Activated CD4-positive, alpha-beta T cell treated with anti-CD3 and anti-CD28 coated beads, Interleukin-2, amount 50 U/mL, for 1 hour (primary cell): ENCODE measurements around the gene FRMD1.

ENCODE experiments used
- DNase-seq: peaks from one replicate; pipeline ENCODE4 v3.0.0-alpha.2; 2020

The FRMD1 gene

GRCh38 chr6:168075787-168076202, 3.2 kb downstream of the FRMD1 start:
- no peak for DNase-seq

GRCh38 chr6:168075216-168075615, 3.8 kb downstream of the FRMD1 start:
- no peak for DNase-seq

GRCh38 chr6:168073937-168074730, 4.9 kb downstream of the FRMD1 start:
- DNase-seq = no peak

GRCh38 chr6:168072730-168073129, 6.3 kb downstream of the FRMD1 start:
- DNase-seq = no peak

- no peak for DNase-seq
Measured at GRCh38 chr6:168072261-168072660, 6.8 kb downstream of the FRMD1 start.

GRCh38 chr6:168071620-168072019, 7.4 kb downstream of the FRMD1 start:
- no peak for DNase-seq

GRCh38 chr6:168070804-168071203, 8.2 kb downstream of the FRMD1 start:
- DNase-seq = no peak

- no peak for DNase-seq
Measured at GRCh38 chr6:168067081-168067759, 11.8 kb downstream of the FRMD1 start.

- no peak for DNase-seq
Measured at GRCh38 chr6:168064226-168064807, 14.7 kb downstream of the FRMD1 start.

GRCh38 chr6:168063431-168063830, 15.6 kb downstream of the FRMD1 start:
- DNase-seq = no peak

GRCh38 chr6:168062346-168063289, 16.4 kb downstream of the FRMD1 start:
- DNase-seq = no peak

- no peak for DNase-seq
Measured at GRCh38 chr6:168061269-168062210, 17.5 kb downstream of the FRMD1 start.

- DNase-seq = no peak
Measured at GRCh38 chr6:168060521-168060931, 18.5 kb downstream of the FRMD1 start.

GRCh38 chr6:168058691-168059551, 20.1 kb downstream of the FRMD1 start:
- DNase-seq = no peak

- no peak for DNase-seq
Measured at GRCh38 chr6:168057836-168058235, 21.2 kb downstream of the FRMD1 start.

GRCh38 chr6:168056892-168057527, 22.0 kb downstream of the FRMD1 start:
- DNase-seq = no peak

- DNase-seq = no peak
Measured at GRCh38 chr6:168055696-168056489, 23.1 kb downstream of the FRMD1 start.

- no peak for DNase-seq
Measured at GRCh38 chr6:168054765-168055560, 24.0 kb downstream of the FRMD1 start.
